Activated CD8-positive, alpha-beta memory T cell treated with anti-CD3 and anti-CD28 coated beads for 36 hours (primary cell): Measurements from ENCODE around the gene TMEM151A. TPM values are rescaled to one million over a fixed set of nuclear protein-coding genes. Genes with fewer than 3 reads are reported as not detected.

Experiments used
- CTCF ChIA-PET: fragments of 350-600 bp; sonication (Branson Sonifier 250); formaldehyde crosslinking; loops from one replicate; lab custom pipeline; 2021; ENCODE audit warnings: antibody characterized with exemption; lab: Charles Lee
- POLR2A ChIA-PET: fragments of 350-600 bp; sonication (Branson Sonifier 250); formaldehyde crosslinking; loops from one replicate; lab custom pipeline; 2021; ENCODE audit warnings: antibody characterized with exemption; lab: Charles Lee
- total RNA-seq, 2 experiments: library from RNA; stranded (reverse); gene quantifications; one replicate each; pipeline ENCODE4 v1.2.3, GENCODE V29; 2021

TMEM151A gene
- total RNA-seq, 2 experiments from 2014 or later: not detected

DNA sequence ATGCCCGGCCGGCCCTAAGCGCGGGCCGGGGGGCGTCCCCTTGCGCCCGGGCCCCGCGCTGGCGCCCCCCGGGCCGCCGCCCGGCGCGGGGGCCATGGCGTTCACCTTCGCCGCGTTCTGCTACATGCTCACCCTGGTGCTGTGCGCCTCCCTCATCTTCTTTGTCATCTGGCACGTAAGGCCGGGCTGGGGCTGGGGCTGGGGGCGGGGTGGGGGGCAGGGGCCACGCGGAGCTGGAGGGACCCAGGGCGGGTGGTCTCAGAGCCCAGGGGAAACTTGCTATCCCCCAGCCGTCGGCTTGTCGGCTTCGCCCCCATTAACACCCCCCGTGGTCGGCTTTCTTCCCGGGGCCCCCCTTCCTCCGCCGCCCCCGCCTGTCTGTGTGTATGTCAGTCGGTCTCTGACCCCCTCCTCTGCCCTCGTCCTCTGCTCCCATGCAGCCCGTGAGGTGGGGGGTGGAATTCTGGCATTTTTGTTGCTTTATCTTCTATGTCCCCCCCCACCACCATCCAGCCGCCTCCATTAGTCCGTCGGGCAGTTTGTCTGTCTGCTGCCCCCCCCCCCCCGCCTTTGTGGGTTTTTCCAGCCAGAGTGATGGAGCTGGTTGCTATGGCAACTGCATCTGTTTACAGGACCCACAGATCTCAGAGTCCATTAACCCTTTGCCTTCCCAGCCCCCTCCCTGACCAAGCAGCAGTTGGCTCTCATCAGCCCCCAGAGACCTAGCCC lies 13.2 kb upstream of the TMEM151A start:
- ChIA-PET CTCF (interaction anchor here (1.1 kb wide), 1 partner anchor 56 kb away, joined by 3 read pairs; no protein-coding TSS in a partner anchor), POLR2A (interaction anchor here (1.0 kb wide), 1 partner anchor 10 kb away, joined by 3 read pairs; no protein-coding TSS in a partner anchor)

DNA sequence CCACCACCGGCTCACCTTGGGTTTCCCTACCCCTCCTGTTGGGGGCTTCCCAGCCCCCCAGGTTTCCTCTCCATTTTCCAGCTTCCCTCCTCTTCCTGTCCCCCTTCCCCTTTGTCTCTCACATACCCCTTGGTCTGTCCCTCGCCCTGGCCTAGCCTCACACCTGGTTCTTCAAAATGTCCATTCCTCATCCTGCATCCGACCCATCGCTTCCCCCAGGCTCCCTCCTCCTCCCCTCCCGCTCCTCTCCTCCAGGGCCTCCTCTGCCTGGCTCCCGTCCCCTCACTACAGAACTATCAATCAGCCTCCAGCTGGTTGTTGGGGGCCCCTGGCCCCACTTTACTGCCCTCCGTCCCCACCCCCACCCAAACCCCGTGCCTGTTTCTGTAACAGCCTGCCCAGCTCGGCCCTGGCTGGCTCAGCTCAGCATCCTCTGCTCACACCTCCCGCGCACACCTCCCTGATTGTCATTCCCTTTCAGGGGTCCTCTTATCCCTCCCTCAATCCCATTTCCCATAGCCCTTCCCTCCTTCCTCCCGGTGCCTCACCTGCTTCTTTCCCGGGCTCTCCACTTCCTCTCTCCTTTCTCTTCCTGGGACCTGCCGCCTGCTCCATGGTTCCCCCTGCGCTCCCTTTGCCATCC lies 12.5 kb upstream of the TMEM151A start:
- ChIA-PET POLR2A (interaction anchor here (0.7 to 1.3 kb wide), 3 partner anchors 9 to 12 kb away, joined by 3 to 6 read pairs (median 6); partner anchors contain the start of gene YIF1A), CTCF (no interaction called here)

DNA sequence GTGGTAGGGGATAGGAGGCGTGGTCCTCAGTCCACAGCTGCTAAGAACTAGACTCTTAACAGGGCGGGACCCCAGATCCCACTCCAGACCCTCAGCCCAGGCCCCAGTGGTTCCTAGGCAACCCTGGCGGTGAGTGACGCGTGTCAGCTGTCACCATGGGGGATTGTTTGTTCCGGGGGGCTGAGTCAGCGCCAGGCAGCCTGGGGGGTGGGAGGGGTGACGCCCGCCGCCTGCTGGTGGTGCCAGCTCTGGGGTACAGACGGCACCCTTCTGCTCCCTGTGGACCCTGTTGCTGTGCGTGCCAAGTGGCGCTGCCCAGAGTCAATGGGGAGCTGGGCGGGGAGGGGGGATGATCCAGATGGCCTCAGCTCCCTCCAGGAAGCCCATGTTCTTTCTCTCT lies 11.3 kb upstream of the TMEM151A start:
- CTCF ChIA-PET: interaction anchor here (0.9 to 3.2 kb wide), 5 partner anchors 9 to 57 kb away, joined by 3 to 24 read pairs (median 5); no protein-coding TSS in a partner anchor
- POLR2A ChIA-PET: interaction anchor here (1.0 to 1.3 kb wide), 3 partner anchors 8 to 31 kb away, joined by 3 to 6 read pairs (median 3); partner anchors contain the start of gene YIF1A

DNA sequence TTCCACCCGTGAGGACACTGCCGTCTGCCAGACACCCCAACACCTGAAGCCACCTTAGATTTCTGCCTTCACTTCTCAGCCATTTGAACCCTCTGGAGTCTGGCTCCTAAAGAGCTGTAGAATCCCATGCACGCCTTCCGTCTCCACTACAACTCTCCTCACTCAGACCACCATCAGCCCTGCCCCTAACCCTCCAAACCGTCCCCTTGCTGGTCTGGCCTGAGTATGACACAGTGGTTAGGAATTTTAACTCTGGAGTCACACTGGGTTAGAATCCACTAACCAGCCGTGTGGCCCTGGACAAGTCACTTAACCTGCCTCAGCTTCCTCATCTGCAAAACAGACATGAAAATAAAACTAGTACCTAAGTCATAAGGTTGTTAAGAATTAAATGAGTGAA lies 10.7 kb upstream of the TMEM151A start:
- POLR2A ChIA-PET: interaction anchor here (0.5 to 1.1 kb wide), 4 partner anchors 9 to 1506 kb away, joined by 3 read pairs; no protein-coding TSS in a partner anchor
- CTCF ChIA-PET: interaction anchor here (0.9 to 3.2 kb wide), 6 partner anchors 8 to 58 kb away, joined by 3 to 24 read pairs (median 4); partner anchors contain the start of gene YIF1A

DNA sequence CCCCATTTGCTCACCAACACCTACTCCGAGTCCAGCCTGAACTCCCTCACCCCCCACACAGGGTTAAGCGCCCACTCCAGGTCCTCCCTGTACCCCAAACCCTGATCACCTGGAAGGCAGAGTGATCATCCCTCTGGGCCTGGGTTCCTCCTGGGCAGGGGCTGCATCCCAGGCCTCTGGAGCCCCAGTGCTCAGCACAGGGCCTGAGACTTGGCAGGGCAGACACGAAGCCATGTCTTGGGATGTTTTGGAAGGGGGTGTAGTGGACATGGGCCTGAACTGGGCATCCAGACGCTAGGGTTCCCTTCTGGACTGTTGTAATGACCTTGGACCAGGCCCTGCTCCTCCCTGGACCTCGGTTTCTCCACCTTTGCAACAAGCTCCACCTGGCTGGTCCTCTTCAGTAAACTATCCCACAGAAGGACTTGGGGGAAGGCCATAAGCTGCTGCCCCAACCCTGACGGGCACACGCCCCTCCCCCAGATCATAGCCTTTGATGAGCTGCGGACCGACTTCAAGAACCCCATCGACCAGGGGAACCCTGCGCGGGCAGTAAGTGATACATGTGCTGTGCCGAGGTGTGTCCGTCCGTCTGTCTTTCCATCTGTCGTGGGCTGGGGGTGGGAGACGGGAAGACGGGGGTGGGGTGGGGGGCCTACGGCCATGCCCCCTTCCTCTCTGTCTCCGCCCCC lies 9.8 kb upstream of the TMEM151A start:
- ChIA-PET CTCF (interaction anchor here (0.7 to 3.2 kb wide), 17 partner anchors 7 to 422 kb away, joined by 3 to 24 read pairs (median 4); partner anchors contain the start of genes B4GAT1, TMEM151A and YIF1A), POLR2A (interaction anchor here (0.6 to 1.1 kb wide), 2 partner anchors 10 to 54 kb away, joined by 3 read pairs; no protein-coding TSS in a partner anchor)

DNA sequence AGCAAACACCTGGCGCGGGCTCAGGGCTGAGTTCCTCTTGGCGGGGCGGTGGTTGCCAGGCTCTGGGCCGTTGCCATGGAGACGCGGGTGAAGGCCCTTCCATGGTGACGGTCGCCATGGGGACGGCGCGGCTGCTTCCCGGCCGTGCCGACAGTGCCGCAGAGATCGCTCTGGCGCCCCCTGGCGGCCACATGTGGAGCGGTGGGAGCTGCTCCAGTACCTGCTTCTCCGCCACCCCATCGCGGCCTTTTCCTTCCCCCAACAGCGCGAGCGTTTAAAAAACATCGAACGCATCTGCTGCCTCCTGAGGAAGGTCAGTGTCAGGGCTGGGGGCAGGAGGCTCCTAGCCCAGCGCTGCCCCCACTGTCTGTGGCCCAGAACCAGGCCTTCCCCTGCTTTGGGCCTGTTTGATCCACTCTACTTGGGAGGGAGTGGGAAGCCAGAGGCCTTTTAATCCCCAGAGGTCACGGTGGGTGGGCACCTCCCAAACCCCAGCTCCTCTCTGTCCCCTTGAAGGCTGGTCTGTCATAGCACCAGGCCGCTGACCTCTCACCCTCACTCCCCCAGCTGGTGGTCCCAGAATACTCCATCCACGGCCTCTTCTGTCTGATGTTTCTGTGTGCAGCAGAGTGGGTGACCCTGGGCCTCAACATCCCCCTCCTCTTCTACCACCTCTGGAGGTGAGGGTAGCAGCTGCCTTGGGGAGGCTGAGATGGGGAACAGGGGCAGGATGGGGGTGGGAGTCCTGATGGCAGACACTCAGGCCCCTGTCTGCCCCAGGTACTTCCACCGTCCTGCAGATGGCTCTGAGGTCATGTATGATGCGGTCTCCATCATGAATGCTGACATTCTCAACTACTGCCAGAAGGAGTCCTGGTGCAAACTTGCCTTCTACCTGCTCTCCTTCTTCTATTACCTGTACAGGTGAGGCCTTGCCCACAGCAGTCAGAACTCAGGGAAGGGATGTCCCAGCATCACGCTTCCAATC lies 8.9 kb upstream of the TMEM151A start:
- ChIA-PET POLR2A (interaction anchor here (0.6 kb wide), 1 partner anchor 55 kb away, joined by 3 read pairs; no protein-coding TSS in a partner anchor), CTCF (interaction anchor here (0.6 to 3.2 kb wide), 19 partner anchors 9 to 423 kb away, joined by 3 to 24 read pairs (median 4); partner anchors contain the start of genes B4GAT1, RIN1 and TMEM151A)

DNA sequence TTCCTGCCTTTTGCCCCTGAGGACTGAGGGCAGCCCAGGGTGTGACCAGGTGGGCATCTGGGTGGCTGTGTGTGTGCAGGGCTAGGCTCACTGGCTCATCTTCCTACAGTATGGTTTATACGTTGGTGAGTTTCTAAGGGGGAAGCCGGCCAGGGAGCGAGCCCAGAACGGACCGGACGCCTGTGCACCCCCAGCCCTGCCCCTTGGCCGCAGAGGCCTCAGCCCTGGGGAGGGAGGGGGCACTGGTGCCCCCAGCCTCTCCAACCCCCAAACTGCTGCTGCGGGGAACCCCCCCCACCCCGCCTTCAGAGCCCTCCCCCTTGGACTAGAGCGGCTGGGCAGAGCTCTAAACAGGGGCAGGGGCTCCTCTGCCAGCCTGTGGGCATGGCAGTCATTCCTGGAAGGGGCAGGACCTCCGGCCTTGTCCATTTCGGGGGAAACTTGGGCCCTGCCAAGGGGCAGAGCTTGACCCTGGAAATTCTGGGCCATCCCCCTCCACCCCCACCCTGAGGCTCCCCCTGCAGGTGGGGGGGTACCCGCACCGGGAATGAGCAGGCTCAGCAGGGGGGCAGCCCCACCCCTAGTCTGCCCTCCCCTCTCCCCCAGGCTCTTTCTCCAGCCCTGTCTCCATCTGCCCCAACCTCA lies 8.1 kb upstream of the TMEM151A start:
- CTCF ChIA-PET: interaction anchor here (1.0 to 3.2 kb wide), 8 partner anchors 12 to 61 kb away, joined by 4 to 24 read pairs (median 4); no protein-coding TSS in a partner anchor
- POLR2A ChIA-PET: no interaction called here

DNA sequence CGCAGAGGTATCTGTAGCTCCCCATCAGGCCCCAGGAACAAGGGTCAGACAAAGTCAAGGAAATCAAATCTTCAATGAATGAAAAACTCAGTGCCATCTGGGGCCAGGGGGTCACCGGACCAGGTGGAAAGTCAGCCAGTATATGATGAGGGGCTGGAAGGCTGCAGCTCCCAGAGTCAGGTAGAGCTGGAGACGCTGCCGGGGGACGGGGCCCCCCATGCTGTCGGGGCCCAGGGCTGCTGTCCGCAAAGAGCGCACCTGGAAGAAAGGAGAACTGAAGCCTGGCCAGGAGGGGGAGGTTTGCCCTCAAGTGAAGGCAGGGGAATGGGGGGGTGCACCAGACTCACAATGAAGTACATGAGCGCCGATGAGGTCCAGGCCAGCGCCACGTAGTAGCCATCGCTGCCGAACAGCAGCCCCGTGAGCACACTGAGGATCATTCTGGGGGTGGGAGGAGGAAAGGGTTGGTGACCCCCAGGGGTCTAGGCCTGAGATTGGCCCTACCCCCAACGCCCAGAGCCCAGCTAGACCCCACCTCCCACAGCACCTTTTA lies 7.1 kb upstream of the TMEM151A start:
- ChIA-PET CTCF (interaction anchor here (0.5 to 2.6 kb wide), 6 partner anchors 14 to 62 kb away, joined by 3 to 16 read pairs (median 4); no protein-coding TSS in a partner anchor), POLR2A (no interaction called here)

DNA sequence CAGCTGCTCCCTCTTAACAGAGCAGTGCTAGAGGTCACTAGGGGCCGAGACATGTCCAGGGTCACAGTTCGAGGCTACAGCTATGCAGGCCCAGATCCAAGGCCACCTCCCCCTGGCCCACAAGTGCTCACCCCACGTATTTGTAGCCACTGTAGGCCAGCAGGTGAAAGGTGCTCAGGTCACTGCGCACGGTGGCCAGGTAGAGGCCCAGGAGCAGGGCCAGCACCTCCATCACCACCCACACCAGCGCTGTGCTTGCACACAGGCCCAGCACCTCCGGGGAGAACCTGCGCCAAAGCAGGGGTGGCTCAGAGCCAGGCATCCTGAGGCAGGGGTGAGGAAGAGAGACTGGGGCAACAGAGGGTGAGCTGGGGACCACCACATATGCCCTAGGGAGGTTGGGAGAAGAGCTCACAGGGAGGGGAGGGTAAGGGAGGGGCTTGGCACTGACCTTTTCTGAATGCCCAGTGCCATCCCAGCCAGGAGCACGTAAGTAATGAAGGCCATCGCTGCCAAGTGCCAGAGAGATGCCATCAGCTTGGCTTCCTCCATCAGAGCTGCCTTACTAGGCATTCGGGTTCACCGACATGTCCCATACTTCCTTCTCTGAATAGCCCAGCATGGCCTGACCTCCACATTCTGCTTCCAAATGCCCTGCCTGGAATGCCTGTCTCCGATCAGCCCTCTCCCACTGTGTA lies 6.3 kb upstream of the TMEM151A start:
- ChIA-PET CTCF (interaction anchor here (0.8 to 1.8 kb wide), 7 partner anchors 15 to 63 kb away, joined by 3 to 6 read pairs (median 4); no protein-coding TSS in a partner anchor), POLR2A (interaction anchor here (0.6 kb wide), 1 partner anchor 1641 kb away, joined by 6 read pairs; no protein-coding TSS in a partner anchor)

DNA sequence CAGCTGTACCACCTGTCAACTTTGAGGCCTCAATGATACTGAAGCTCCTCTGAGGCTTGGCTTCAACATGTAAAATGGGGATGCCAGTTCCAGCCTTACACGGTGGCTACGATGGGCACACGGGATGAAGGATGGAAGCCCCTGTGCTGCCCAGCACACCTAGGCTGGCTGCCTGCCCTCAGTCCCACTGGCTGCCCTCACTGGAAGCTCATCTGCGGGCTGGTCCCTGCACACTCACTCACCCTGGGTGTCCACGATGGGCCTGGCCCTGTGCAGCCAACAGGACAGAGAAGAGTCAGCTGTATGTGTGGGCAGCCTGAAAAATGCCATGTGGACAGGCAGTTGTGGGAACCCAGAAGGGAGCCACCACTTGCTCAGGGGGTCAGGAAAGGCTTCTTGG lies 5.0 kb upstream of the TMEM151A start:
- POLR2A ChIA-PET: no interaction called here
- CTCF ChIA-PET: interaction anchor here (0.8 to 1.3 kb wide), 3 partner anchors 11 to 64 kb away, joined by 3 to 6 read pairs (median 3); no protein-coding TSS in a partner anchor

DNA sequence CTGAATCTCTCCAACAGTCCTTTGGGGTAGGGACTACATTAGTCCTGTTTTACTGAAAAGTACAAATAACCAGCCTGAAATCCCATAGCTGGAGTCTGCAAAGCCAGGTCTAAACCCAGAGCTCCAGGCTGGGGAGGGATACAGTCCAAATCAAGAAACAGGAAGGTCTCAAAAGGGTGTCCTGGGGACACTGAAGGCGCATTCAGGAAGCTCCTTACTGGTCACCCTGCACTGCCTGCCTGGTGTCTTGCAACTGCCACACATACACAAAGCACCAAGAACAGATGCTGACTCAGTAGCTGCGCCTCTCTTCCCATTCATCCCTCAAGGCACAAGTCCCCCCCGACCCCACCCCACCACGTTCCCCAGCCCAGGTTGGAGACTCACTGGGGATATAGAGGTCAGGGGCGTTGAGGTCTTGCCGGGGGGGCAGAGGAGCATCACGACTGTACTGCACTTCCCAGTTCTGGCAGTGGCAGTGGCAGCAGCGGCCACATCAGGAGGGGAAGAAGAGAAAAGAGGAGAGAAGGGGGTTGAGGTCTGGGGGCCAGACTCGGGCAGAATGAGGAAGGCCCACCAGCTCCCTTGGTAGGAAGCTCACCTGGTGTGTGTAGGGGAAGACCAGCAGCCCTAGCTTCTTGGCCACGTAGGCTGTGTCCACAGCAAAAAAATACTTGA lies 4.3 kb upstream of the TMEM151A start:
- CTCF ChIA-PET: interaction anchor here (1.0 to 2.7 kb wide), 3 partner anchors 25 to 65 kb away, joined by 3 to 16 read pairs (median 7); no protein-coding TSS in a partner anchor
- POLR2A ChIA-PET: interaction anchor here (0.6 kb wide), 1 partner anchor 65 kb away, joined by 8 read pairs; no protein-coding TSS in a partner anchor

DNA sequence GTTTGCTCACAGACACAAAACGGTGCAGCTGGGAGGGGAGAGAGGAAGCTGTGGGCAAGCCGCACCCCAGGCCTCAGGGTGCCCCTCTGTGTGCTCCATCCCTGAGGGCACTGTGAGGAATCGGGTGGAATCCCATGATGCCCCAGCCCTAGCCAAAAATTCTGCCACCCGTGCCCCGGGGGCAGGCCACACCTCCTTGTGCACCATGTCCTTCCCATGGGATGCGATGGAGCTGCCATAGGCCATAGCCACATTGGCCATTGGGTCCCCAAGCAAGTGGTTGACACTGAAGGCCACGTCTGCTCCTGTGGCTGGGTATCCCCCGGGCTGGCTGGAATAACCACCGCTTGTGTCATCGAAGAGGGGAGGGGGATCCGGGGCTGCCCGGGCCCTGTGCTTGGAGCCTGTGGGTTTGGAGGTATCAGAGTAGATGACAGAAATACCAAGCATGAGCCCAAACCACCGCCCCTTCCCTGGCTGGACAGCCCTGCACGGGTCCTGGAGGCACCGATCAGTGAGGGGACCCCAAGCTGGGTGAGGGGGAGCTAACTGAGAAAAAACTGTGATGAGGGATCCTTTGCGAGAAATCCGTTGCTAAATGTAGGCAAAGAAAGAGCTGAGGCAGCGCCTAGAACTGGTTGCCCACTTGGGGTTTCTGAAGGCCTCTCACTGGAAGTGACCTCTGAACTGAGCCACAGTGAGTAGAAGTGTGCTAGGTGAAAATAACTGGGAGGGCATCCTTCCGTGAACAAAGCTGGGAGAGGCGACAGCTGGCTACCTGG lies 3.6 kb upstream of the TMEM151A start:
- POLR2A ChIA-PET: interaction anchor here (0.5 to 2.6 kb wide), 6 partner anchors 8 to 142 kb away, joined by 3 to 9 read pairs (median 6); partner anchors contain the start of gene CD248
- CTCF ChIA-PET: interaction anchor here (0.5 to 2.7 kb wide), 9 partner anchors 17 to 390 kb away, joined by 3 to 16 read pairs (median 4); partner anchors contain the start of genes RAB1B and RBM4B

DNA sequence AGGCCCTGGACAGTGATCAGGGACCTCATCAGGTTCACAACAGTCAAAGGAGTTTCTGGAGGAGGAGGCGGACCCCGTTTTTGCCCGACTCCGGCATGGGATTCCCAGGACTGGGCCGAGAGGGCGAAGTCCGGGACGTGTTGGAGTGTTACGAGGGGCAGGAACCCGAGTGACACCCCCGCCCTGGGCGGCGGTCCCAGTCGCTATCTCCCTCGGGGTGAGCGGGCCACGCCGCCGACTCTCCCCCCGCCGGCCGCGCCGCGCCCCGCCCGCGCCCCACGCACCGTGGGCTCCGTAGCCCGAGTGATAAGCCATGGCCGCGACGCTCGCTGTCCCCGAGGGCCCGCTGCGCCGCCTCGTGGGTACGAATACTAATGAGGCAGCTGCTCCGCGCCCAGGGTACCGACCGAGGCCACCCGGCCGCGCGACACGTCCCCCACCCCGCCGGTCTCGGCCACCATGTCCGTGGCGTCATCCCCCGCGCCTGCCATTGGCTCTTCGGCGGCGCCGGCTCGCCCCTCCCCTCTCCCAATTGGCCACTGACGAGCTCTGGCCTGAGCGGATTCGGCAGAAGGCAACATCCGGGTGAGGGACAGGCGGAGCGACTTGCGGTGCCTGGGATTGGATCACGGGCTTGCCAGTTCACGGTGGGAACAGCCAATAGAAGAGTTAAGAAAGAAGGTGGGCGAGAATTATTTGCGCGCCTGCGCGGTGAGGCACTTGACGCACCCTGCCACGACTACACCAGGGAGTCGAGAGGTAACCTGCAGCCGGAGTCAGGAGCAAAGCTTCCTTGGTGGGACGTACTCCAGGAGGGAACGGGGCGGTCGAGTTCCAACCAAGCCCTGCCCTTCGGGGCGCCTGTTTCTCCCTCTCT lies 2.8 kb upstream of the TMEM151A start, which contains the start of gene YIF1A:
Gene YIF1A (minus strand): TSS at position 473 of the 877 bp plus-strand sequence. CDS start 158 bp downstream, at position 315.
- ChIA-PET CTCF (interaction anchor here (0.5 to 2.7 kb wide), 9 partner anchors 8 to 389 kb away, joined by 3 to 16 read pairs (median 4); partner anchors contain the start of genes BRMS1, RAB1B and RBM4B), POLR2A (interaction anchor here (0.6 to 2.6 kb wide), 11 partner anchors 9 to 1362 kb away, joined by 3 to 9 read pairs (median 3); partner anchors contain the start of genes CD248, CST6 and RIN1)
